ENCODE results near the gene PDE9A.
"Not testable (repeated sequence)": the region's sequence is repeated elsewhere in the genome, so short reads cannot be mapped to it uniquely, and the experiment has no call there.

Gene PDE9A

DNA sequence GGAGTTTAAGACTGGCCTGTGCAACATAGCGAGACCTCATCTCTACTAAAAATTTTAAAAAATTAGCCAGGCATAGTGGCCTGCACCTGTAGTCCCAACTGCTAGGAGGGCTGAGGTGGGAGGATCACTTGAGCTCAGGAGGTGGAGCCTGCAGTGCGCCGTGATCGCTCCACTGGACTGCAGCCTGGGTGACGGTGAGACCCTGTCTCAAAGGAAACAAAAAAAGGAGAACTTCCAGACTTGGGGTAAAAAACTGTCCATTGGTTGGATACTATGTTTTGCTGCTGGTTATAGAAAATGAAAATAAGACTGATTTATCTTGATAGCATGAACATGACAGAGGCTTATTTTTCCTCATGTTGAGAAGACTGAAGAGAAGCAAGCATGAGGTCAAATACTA, 146.5 kb downstream of the PDE9A start:
- TF ChIP-seq, protein P1, sequence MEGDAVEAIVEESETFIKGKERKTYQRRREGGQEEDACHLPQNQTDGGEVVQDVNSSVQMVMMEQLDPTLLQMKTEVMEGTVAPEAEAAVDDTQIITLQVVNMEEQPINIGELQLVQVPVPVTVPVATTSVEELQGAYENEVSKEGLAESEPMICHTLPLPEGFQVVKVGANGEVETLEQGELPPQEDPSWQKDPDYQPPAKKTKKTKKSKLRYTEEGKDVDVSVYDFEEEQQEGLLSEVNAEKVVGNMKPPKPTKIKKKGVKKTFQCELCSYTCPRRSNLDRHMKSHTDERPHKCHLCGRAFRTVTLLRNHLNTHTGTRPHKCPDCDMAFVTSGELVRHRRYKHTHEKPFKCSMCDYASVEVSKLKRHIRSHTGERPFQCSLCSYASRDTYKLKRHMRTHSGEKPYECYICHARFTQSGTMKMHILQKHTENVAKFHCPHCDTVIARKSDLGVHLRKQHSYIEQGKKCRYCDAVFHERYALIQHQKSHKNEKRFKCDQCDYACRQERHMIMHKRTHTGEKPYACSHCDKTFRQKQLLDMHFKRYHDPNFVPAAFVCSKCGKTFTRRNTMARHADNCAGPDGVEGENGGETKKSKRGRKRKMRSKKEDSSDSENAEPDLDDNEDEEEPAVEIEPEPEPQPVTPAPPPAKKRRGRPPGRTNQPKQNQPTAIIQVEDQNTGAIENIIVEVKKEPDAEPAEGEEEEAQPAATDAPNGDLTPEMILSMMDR (IDR thresholded peaks at IDR 0.05; ENCODE audit: low read depth, low read length): no peak
- no peak overlapping the region for H3K4me3 ChIP-seq (ENCODE audit: low read depth, low read length)

DNA sequence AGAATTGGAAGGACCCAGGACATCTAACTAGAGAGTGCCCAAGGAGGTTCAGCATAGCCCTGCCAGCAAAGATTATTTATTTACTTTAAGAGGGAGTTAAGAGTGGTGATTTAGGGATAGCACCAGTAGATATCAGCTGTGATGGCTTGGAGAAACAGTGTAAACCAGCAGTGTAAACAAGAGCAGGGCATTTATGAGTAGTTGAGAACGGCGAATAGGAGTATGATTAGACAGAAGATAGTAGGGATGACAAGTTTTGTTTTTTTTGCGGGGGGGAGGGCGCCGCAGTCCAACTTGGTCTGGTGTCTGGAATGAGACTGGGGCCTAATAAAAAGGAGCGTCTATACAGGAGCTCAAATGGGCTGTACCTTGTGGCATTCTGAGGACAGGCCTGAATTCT, 148.2 kb downstream of the PDE9A start:
- H3K4me3 ChIP-seq (ENCODE audit: low read depth, low read length): not testable (repeated sequence)

DNA sequence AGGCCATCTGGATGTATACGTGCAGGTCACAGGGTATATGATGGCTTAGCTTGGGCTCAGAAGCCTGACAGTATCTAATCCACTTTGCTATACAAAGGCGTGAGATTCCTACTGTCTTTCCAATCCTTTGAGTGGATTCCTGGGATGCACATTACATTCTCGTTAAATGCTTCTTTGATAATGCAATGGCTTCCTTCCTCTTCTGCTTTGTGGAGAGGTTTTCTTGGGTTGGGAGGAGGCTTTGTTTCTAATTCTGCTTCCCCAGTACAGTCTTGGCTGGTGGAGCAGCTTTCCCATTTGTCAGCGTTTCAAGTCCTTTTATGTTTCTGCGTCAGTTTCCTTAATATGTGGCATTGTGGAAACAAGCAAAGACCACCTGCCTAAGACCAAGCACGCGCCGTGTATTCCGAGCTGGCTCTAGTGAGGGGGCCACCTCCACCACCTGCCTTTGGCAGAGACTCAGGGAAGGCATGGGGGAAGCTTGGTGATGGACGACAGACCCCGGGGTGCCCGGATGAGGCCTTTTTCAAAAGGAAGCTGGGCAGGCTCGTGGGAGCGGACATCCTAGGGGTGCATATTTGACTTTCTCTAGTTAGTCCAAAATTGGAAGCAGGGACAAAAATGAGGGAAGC, 153.2 kb downstream of the PDE9A start:
- no peak overlapping the region for H3K4me3 ChIP-seq (ENCODE audit: low read depth, low read length)
- TF ChIP-seq, protein P1 (IDR thresholded peaks at IDR 0.05; ENCODE audit: low read depth, low read length): no peak

DNA sequence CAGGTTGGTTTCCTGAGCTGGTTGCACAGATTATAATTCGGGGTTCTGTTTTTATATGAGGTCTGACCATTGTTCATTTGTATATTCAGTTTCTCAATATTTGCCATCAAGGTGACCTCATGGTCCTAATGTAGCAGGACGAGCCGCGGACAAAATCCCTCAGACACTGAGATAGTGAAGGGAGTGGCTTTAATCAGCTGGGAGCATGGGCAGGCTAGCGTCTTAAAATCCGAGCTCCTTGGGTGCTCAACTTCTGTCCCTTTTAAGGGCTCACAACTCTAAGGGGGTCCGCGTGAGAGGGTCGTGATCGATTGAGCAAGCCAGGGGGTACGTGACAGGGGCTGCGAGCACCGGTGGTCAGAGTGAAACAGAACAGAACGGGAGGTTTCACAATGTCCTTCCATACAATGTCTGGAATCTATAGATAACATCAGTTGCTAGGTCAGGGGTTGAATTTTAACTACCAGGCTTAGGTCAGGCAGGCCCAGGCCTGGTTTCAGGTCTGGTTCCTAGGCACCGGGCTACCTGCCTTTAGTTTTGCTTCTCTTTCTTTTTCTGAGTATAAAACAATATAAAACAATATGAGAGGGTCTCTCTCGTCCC, 154.0 kb downstream of the PDE9A start:
- not testable (repeated sequence) for H3K4me3 ChIP-seq (ENCODE audit: low read depth, low read length)

DNA sequence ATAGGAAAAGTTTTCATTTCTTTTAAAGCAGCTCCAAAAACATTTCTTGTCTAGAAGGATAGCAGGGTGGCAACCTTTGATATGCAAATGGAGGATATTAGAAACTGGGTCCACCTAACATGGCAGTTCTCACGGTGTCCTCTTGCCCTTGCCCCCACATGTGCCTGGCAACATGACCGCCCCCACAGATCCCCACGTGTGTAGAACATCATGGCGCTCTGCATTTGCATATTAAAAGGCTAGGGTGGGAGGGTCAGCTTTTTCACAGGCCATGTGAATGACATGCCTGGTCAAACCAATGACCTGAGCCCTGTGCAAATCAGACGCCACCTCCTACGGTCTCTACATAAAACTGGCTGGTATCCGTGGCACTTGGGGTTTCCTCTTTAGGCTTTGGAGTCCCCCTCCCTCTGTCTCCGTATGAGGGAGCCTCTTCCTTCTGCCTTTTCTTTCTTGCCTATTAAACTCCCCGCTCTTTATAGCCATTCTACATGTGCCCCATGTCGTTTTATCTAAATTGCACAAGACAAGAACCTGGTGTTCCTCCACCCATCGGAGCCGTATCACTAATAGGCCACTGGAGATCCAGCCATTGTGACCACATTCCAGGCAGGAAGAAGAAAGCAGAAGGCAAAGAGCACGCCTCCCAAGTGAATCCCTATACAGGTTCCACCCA, 154.7 kb downstream of the PDE9A start:
- TF ChIP-seq, protein P1 (IDR thresholded peaks at IDR 0.05; ENCODE audit: low read depth, low read length): no peak

DNA sequence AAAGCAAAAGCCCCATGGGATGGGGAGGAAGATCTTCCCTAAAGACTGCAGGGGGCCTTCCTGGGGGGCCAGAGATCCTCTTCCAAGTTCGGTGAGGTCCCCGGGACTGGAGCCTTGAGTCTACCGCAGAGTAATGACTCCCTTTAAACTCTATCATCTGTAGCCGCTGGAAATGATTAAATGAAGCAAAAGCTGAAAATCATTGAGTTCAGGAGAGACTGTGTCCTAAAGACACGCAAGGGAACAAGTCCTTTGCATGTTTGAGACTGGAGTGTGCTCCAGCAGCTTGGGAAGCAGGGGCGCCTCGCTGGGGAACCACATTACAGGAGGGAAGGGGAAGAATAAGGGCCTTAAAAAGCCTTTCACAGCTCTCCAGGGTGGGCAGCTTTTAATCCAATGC, 155.8 kb downstream of the PDE9A start:
- TF ChIP-seq, protein P1 (IDR thresholded peaks at IDR 0.05; ENCODE audit: low read depth, low read length): no peak
- H3K4me3 ChIP-seq (ENCODE audit: low read depth, low read length): no peak overlapping the region

More for the DNA sequence above, 154.7 kb downstream of the PDE9A start:
- H3K4me3 ChIP-seq (ENCODE audit: low read depth, low read length): no peak overlapping the region

DNA sequence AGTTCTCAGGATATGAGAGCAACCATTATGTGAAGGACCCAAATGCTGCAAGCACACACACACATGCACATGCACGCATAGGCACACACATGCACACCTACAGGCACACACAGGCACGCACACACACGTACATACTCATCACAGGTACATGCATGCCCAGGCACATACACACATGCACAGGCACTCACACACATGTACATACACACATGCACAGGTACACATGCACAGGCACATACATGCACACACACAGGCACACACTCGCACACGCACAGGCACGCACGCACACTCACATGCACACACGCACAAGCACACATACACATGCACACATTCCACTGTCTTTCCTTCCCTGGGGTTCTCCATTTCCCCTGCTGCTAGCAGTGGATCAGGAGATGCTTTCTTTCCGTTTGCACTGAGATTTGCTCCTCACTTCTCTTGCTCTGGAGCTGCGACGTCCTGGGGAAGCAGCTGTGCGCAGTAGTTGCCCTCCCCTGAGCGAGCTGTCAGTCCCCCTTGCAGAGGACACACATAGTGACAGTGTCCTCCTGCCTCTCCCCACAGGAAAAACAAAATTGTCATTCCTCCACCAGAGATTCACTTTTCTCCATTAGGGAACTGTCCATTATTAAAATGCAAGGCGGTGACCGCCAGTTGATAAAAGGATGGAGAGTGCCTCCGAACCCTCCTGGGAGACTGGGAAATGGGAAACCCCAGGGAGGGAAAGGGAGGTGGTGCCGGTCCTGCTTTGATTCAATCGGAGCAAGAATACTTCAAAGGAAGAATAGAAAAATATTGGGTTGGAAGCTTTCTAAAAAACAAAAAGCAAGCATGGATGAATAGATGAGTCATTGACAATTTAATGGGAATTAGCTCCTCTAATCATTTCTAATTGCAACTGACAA, 156.4 kb downstream of the PDE9A start:
- TF ChIP-seq, protein P1 (IDR thresholded peaks at IDR 0.05; ENCODE audit: low read depth, low read length): no peak
- H3K4me3 ChIP-seq (ENCODE audit: low read depth, low read length): no peak overlapping the region

DNA sequence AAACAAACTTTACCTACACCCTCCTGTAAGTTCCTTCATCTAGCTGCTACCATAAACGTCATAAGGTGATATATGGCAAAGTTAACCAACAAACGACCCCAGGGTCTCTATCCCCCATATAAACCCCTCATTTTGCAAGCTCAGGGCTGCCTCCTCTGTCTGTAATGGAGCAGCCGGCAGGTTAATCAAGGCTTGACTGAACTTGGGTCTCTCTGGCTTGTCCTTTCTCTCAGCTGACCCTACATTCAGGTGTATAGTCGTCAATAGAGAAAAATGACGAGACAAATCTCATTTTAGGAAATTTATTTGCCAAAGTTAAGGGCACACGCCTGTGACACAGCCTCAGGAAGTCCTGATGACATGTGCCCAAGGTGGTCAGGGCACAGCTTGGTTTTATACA, 158.5 kb downstream of the PDE9A start:
- TF ChIP-seq, protein P1 (IDR thresholded peaks at IDR 0.05; ENCODE audit: low read depth, low read length): no peak
- H3K4me3 ChIP-seq (ENCODE audit: low read depth, low read length): no peak overlapping the region

DNA sequence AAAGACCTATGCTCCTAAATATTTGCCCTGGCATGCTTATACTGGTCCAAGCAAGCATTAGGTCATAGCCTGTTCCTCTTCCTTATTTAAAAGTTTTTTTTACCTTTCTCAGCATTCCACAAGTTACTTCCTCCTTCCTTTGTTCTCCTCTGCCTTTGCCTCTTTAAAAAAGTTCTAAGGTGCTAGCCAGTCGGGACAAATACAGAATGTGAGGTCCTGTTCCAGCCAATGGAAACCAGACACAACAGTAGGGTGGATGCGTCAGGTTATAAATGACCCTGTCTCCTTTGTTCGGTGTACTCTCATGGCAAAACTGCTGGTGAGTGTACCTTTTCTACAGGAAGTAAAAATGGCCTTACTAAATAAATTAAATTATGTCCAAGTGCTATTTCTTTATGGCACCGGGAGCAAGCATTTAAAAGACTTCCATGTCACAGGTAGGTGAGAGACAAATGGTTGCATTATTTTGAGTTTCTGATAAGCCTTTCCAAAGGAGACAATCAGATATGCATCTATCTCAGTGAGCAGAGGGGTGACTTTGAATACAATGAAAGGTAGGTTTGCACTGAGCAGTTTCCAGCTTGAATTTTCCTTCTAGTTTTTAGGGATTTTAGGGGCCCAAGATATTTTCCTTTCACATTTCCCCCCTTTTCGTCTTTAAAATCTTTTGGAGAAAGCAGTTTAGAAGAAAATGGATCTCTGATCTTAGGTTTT, 159.3 kb downstream of the PDE9A start:
- H3K4me3 ChIP-seq (ENCODE audit: low read depth, low read length): not testable (repeated sequence)
